HG02588 (cell line): ENCODE results near the gene AGAP1.
"Not testable (repeated sequence)": the region's sequence is repeated elsewhere in the genome, so short reads cannot be mapped to it uniquely, and the experiment has no call there.

Source experiments
- ATAC-seq: cut with Tn5 transposase; IDR thresholded peaks from one replicate; pipeline ENCODE4 v1.9.1; 2021; ENCODE audit warnings: mild to moderate bottlenecking, moderate library complexity; ENCODE audit not compliant: unreplicated experiment

Gene AGAP1

DNA sequence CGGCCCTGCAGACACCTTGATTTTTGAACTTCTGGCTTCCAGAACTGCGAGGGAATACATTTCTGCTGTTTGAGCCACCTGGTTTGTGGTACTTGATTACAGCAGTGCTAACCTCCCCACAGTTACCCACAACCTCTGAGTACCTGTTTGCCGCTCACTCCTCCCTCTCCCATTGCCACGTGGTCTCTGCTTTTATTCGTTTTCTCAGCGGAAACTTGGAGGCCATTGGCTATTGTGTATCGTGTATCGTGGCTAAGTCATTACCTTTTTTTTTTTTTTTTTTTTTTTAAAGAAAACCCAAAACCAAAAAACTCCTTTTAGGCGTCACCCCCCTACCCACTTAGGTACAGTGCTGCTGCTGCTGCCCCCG lies 90.8 kb downstream of the AGAP1 start:
- ATAC-seq: no peak

DNA sequence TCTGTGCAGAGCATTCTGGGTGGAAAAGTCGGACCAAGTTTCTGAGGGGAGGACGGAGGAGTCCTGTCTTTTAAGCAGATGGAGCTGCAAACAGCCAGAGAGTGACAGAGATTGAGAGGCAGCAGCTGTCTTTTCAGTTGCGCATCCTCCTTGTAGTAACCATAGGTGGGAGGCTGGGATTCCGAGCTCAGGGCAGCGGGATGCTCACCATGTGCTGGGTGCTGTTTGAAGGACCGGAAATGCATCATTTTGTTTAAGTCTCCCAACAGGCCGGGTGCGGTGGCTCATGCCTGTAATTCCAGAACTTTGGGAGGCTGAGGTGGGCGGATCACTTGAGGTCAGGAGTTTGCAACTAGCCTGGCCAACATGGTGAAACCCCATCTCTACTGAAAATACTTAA lies 93.4 kb downstream of the AGAP1 start:
- ATAC-seq: no peak

DNA sequence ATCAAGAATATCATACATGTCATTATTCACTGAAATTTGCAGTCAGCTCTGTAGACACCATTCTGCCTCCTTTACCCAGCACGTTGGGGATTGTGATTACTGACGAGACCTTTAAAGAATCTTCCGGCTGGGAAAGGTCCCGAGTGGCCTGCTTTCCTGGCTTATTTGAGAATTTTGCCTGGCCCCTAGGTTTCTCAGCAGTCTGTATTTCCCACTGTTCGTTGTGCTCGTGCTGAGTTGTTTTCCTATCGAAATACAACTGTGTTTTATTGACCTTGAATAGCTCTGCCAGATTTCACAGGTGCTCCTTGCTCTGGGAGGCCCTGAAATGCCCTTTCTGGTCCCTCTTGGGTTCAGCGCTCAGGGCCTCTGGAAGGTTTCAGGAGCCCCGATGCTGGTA lies 94.9 kb downstream of the AGAP1 start:
- no peak for ATAC-seq

DNA sequence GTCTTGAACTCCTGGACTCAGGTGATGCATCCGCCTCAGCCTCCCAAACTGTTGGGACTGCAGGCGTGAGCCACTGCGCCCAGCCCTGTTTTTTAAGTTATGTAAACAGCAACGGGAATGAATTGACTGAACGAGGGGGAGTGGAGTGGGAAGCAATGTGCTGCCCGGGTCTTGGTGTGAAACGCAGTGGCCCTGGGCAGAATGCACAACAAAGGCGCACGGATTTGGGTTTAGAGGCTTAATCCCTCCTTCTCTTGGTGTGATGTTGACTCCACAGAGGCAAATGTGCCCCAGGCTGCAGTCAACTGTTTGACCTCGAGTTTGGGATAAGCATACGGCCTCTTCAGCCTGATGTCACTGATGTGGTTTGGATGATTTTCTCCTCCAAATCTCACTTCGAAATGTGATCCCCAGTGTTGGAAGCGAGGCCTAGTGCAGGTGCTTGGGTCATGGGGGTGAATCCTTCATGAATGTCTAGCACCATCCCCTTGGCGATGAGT lies 97.4 kb downstream of the AGAP1 start:
- no peak for ATAC-seq

DNA sequence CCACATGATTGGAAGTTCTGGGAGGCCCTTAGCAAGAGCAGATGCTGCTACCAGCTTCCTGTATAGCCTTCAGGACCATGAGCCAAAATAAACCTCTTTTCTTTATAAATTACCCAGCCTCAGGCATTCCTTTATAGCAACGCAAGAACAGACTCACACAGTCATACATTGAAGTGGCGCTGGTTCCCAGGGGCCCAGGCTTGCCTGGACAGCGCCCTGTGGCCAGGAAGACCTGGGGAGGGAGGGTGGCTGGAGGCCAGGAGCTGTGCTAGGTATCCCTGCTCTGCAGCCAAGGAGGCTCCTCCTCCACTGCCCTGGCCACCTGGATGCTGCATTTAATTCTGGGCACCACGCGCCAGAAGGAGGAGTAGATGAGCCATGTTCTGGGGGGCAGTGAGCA lies 98.1 kb downstream of the AGAP1 start:
- ATAC-seq: no peak

DNA sequence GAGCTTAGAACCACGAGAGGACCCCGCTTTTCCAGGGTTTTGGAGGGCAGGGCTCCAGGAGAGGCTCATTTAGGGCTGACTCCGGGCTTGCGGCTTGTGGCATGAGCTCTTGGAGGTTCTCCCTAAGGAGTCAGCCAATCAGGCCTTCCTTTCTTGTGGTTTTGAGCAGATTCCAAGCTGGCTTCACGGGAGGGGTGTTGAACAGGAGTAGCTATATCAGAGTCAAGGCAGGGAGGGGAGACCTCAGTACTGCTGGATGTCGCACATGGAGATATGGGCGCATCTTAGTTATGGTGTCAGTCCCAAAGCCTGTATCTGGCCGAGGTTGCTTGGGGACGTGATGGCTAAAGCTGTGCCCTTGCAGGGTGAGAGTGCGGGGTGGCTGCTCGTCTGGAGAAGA lies 98.6 kb downstream of the AGAP1 start:
- ATAC-seq: no peak

DNA sequence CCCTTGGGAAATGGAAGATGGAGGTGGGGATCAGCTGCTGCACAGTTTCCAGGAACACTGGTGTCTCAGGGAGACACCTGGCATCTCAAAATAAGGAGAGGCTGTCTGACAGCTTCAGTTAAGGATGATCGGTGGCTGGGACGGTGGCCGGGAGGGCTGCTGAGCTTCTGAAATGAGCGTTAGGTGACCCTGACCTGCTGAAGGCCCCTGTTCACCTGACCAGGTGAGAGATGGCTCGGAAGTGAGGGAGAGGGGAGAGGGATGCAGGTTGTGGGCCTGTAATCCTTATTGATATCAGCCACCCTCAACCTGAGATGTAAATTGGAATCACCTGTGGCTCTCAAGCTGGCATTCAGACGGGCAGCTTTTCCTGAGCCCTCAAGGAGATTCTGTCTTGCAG lies 99.0 kb downstream of the AGAP1 start:
- no peak for ATAC-seq

DNA sequence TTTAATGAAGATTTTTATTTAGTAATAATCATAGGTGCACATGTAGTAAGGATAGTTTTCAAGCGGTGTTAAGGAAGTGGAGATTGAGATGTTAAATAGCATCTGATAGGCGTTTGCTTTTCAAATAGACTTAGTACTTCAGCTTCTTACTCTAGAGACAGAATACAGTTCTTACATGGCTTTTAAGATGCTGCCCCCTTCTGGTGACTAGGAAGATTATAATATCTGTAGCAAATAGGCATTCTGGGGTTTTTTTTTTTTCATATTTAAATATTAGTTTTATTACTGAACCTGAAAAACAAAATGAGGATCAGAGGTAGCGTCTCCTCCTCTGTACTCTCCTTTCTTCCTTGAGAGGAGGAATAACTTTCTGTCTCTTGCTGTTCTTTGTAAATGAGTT lies 100.2 kb downstream of the AGAP1 start:
- no peak for ATAC-seq

DNA sequence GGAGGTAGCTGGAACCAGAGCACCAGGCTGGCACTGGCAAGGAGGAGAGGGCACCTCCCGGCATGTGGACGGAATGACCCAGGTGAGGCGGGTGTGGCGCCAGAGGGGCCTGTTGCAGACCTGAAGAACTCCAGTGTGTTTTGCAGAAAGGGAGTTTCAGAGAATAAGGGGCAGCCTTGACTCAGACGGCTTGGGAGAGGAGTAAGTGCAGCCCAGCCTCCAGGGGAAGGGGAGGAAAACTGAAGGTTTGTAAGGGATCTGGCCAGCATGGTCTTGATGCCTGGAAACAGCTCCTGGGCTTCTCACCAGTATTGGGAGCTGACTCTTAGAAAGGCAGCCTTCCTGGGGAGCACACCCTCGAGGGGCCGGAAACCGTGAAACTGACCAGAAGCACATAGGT lies 101.1 kb downstream of the AGAP1 start:
- no peak for ATAC-seq

DNA sequence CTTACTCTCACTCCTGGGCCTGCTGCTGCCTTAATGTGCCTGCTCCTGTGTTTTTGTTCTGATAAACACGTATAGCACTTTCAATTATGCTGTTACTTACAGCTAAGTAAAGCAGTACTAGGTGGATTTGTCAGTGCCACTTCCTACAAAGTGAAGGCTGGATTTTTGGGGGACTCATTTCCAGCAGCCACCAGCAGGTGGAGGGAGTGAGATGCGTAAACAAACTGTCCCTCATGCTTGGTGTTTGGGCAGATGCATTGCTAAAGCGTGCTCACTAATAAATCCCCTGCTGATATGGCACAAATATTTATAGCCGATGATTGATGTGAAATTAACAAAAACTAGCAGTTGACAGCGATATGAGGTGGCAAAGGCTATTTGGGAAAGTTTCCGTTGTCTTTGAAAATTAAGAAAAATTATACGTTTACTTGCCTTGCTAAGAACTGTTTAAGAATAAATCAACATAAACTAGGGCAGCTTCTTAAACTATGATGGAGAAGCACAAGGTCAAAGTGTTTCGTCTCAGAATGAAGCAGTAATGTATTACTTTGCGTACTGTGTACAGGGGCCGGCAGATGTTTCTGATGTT lies 101.7 kb downstream of the AGAP1 start:
- no peak for ATAC-seq

DNA sequence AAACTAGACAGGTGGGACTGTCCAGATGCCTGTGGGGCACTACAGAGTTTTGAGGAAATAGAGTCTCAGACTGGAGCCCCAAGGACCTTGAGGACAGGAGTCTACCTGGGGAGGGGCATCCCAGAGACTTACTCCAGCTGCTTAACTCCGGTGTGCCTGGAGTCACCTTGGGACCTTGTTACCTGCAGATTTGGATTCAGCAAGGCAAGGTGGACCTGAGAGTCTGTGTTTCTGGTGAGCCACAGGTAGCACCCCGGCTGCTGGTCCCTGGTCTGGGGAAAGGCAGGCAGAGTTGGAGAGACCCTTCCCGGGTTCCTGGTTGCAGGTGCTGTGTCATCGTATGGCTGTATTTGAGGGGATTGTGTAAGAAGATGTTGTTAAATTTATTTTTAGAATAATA lies 102.4 kb downstream of the AGAP1 start:
- ATAC-seq: no peak

DNA sequence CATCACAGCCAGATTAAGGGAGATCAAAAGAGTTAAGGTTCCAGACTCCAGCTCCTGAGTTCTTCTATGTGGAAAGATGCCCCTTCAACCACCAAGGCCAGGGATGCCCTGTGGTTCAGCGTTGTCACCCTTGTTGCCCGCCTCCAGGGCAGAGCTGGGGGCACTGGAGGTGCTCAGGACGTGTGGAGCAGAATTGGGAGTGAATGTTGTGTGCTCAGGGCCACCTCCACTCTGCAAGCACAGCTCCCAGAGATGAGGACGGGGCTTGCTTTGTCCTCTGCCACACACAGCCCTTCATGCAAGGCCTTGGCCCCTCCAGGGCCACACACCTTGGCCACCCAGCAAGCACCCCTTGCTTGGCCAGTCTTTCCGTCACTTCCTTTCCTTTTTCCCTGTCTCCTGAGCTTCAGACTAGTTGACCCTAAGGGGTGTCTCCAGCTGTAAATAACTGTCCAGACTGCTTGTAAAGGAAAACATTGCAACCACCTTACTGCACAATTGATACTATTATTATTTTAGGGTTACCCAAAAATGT lies 103.3 kb downstream of the AGAP1 start:
- ATAC-seq: no peak

DNA sequence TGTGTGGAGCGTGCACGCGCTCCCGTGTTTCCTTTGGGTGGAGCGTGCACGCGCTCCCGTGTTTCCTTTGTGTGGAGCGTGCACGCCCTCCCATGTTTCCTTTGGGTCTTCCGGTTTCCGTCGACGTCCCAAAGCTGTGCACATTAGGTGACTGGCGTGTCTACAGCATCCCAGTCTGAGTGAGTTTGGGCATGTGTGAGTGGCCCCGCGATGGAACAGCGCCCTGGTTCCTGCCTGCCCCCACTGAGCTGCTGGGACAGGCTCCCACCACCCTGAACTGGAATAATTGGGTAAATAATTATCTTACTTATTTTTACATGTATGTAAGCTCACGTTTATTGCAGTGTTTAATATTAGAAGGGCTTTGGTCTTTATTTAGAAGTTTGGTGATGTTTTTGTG lies 104.2 kb downstream of the AGAP1 start:
- ATAC-seq: no peak

DNA sequence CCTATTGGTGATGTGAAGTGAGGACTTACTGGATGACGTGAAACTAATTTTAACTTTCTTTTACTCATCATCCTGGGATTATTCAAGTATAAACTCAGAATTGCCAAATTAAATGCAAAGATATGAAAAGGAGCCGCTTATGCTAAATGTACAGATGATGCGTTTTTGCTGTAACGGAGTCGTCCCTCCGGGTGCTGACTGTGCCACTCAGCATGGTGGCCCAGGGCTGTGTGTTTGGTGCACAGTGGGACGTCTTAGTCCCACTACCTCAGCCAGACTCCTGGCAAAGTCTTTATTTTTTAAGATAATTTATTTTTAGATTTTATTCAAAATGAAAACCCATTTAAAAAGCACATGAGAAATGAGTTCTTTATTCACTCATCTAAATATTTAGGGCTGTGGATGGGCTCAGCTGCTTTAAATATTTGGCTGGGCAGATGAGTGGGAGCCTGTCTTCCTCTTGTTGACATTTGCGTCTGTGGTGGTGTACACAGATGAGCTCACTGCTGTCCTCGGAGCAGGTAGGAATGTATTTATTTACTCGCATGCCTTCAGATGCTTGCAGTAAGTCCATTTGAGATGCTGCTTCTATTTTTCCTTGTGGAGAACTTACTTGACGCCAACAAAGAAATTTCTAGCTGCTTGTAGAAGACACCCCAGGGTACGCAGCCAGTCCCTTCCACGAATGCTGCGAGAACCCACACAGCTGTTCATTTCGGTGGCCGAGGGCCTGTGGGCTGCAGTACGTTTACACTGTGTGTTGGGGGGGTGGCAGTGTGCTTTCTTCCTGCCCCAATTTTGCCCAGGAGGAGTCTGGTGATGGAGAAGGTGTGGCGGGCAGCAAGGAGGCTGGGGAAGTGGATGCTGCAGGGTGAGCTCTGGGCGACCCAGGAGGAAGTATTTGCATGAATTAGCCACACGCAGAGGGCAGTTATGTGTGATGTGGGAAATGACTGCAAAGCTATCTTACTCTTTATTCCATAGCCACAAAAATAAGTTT lies 105.0 kb downstream of the AGAP1 start:
- no peak for ATAC-seq

DNA sequence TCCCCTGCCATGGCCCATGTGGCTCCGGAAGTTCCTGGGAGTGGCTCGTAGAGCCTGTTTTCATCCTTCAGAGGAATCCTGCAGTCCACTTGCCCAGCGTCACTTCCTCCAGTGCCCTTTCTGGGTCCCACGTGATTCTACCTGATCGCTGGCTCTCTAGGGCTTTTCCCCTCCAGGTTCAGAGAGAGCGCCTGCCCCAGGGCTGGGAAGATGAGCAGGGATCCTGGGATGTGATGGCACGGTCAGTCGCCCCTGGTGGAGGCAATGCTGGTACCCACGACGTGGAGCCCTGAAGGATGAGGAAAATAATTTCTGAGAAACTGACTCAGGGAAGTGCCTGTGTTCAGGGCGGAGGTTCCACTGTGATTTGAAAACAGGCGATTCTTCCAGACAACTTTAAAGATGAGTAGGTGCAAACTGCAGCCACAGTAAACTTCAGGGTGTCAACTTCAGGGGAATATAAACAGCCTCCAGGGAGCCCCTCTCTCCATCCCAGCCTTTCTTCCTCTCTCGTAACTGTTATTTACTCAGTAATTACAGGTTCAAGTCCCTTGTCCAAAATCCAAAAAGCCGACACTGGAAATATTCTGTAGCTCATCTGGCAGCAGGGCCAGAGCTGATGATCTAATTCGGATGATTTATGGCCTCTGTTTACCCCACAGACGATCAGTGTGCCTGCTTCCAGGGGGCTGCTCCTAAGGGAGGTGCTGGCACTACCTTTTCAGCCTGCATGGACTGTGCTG lies 105.9 kb downstream of the AGAP1 start:
- ATAC-seq: no peak

DNA sequence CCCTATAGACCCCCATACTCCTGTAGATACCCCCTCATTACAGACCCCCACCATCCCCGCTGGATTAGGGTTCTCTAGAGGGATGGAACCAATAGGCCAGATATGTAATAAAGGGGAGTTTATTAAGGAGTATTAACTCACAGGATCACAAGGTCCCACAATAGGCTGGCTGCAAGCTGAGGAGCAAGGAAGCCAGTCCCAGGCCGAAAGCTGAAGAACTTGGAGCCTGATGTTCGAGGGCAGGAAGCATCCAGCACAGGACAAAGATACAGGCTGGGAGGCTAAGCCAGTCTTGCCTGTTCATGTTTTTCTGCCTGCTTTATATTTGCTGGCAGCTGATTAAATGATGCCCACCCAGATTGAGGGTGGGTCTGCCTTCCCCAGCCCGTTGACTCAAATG lies 106.6 kb downstream of the AGAP1 start:
- no peak for ATAC-seq

DNA sequence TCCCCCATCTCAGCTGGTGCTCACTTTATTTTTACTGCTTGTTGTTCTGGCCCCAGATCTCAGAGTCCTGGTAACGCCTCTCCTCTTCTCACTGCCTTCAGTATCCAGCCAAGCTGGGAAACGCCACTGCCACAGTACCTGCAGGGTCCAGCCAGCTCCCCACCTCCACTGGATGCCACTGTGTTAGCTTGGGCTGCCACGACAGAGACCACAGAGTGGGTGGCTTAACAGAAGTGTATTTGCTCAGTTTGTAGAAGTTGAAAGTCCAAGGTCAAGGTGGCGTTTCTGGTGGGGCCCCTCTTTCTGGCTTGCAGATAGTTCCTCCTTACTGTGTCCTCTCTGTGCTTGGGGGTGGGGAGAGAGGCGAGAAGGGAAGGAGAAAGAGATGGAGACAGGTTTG lies 107.1 kb downstream of the AGAP1 start:
- no peak for ATAC-seq

DNA sequence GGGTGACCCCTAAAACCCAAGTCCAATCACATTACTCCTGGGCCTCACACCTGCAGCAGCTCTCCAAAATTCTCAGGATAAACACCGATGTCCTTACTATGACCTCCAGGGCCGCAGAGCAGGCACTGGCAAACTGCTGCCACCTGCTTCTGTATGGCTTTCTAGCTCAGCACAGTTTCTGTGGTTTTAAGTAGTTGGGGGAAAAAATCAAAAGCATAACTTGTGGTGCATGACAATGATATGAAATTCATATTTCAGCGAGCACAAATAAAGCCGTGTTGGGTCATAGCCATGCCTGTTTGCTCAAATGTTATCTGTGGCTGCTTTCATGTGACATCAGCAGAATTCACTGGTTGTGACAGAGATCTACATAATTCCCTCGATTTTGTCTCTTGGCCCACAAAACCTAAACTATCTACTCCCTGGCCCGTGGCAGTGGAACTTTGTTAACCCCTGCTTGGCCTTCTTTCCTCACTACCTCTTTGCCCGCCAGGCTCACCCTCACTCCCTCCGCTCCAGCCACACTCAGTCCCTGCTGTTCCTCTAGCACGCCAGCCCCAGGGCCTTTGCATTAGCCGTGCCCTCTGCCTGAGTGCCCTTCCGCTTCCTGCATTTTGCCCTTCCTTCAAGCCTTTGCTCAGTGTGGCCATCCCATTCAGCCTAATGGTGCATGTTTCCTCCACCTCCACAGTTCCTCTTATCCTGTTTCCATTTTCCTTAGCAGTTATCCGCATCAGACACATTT lies 108.3 kb downstream of the AGAP1 start:
- no peak for ATAC-seq

DNA sequence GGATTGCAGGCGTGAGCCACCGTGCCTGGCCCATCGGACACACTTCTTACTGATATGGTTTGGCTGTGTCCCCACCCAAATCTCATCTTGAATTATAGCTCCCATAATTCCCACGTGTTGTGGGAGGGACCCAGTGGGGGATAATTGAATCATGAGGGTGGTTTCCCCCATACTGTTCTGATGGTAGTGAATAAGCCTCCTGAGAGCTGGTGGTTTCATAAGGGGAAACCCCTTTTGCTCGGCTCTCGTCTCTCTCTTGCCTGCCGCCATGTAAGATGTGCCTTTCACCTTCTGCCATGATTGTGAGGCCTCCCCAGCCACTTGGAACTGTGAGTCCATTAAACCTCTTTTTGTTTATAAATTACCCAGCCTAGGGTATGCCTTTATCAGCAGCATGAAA lies 109.1 kb downstream of the AGAP1 start:
- not testable (repeated sequence) for ATAC-seq

DNA sequence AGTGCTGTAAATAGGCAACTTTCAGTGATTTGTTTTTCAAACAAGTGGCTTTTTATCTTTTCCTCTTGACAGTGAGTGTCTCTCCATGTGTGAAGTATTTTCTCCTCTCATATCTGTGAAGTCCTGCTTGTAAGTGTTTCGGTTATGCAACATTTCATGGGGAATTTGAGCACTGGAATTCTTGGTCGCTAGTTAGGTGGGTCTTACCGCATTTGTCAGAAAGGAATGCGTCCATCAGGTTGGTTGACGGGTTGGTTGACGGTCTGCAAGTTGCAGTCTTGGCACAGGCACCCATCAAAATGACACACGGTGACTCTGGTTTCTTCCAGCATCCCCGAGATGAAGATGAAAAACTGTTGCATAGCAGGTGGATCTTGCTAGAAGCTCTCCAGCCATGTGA lies 109.8 kb downstream of the AGAP1 start:
- ATAC-seq: no peak
